Cardiac fibroblast (primary cell): ENCODE data around the gene FAIM2.

ENCODE experiments used
- DNase-seq, 2 donors: peaks; one replicate each; pipeline versions ENCODE4 v3.0.0 to v3.0.0-alpha.2; 2010; ENCODE audit warnings: low read depth in 2 of 2
- H3K4me3 ChIP-seq, 2 donors: replicated peaks in 1 of 2; 1 replicate in 1 of 2; 2 replicates in 1 of 2; pipeline ENCODE4 v1.5.1; 2011; ENCODE audit warnings: low read depth in 2 of 2, low read length in 2 of 2, mild to moderate bottlenecking in 2 of 2, moderate library complexity in 1 of 2
- TF ChIP-seq, protein P1 (sequence below): IDR thresholded peaks from one replicate; pipeline ENCODE4 v1.5.1; 2011; ENCODE audit warnings: low read depth, mild to moderate bottlenecking, low read length, inconsistent platforms

The FAIM2 gene

DNA sequence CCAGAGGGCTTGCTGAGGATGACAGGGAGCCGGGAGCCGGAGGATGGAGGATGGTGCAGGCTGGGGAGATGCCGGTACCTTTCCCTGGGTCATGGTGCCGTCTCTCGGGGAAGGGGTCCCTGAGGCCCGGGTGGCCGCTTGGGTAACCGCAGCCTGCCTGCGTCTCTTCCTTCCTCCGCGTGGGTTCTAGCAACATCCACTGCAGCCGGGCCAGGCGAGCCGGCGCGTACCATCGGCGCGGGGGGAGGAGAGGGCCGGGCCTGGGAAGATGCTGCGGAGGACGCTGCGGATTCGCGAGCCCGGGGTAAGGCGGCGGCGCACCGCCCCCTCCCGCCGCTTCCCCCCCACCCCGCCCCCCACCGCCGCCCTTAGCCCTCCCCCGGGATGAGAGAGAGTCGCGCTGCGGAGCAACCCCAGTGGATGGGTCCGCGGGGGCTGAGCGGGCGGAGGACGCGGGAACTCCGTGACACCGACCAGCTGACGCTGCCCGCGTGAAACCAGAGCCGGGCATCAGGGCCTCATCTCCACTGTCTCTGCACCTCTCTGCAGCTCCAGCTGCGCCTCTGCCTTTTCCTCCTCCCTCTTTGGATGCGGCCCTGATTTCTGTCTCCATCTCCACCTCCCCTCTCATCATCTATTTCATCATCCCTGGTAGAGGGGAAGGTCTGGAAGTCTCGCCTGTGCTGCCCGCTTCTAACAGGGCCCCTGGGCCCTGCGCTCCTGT lies at the start of gene FAIM2:
TSS of gene FAIM2 (minus strand) at position 201 of the 724 bp plus-strand sequence. CDS start at position 93, 108 bp downstream.
- TF ChIP-seq, protein P1, sequence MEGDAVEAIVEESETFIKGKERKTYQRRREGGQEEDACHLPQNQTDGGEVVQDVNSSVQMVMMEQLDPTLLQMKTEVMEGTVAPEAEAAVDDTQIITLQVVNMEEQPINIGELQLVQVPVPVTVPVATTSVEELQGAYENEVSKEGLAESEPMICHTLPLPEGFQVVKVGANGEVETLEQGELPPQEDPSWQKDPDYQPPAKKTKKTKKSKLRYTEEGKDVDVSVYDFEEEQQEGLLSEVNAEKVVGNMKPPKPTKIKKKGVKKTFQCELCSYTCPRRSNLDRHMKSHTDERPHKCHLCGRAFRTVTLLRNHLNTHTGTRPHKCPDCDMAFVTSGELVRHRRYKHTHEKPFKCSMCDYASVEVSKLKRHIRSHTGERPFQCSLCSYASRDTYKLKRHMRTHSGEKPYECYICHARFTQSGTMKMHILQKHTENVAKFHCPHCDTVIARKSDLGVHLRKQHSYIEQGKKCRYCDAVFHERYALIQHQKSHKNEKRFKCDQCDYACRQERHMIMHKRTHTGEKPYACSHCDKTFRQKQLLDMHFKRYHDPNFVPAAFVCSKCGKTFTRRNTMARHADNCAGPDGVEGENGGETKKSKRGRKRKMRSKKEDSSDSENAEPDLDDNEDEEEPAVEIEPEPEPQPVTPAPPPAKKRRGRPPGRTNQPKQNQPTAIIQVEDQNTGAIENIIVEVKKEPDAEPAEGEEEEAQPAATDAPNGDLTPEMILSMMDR = no peak
- DNase-seq = peak; percentile 42 to 86
- peak within 1 kb of the TSS; percentile 28 to 47 for H3K4me3 ChIP-seq

DNA sequence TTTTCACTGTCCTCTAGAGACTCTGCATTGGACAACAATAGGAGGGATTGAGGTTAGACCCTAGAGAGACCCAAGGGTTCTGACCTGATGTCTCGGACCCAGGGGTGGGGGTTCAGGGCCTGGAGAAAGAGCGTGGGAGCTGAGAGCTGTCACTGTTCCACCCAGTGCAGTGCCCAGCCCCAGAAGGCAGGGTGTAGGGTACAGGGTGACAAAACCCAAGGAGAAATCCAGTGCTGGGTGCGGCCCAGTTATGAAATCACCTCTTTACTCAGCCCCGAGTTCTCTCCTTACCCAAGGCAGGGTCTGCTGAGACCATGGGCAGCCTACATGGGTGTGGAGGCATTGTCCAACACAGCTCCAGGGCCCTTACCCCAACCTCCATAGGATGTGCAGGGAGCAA lies 49.5 kb upstream of the FAIM2 start:
- no peak for DNase-seq
- H3K4me3 ChIP-seq = no peak overlapping the region
- TF ChIP-seq, protein P1 = no peak

DNA sequence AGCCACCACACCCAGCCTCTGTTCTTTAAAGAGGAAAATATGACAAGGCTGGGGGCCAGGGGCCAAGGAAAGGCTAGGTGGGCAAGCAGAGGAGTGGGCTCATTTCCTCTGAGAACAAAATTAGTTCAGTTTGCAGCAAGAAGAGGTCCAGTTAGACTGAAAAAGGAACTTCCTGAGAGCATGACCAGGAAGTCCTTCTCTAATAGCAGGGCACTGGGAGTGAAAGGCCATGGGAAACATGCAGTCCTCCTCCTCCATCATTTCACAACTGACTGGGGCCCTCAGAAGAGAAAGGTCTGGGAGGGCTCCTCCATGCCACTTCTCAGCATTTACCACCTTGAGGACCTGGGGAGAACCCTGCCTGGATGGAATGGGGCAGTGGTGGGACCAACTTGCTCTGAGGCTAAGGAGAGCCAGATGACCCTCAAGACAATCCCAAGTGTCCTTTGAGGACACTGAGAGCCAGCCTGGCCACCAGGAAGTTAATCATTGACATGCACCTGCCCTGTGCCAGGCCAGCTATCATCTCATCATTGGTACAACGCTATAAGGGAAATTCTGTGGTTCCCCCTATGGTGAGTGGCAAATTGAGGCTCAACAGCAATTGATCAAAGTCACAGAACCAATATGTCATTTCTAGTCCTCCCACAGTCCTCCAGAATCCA lies 48.8 kb upstream of the FAIM2 start:
- TF ChIP-seq, protein P1 = no peak
- no peak overlapping the region for H3K4me3 ChIP-seq
- DNase-seq = no peak

DNA sequence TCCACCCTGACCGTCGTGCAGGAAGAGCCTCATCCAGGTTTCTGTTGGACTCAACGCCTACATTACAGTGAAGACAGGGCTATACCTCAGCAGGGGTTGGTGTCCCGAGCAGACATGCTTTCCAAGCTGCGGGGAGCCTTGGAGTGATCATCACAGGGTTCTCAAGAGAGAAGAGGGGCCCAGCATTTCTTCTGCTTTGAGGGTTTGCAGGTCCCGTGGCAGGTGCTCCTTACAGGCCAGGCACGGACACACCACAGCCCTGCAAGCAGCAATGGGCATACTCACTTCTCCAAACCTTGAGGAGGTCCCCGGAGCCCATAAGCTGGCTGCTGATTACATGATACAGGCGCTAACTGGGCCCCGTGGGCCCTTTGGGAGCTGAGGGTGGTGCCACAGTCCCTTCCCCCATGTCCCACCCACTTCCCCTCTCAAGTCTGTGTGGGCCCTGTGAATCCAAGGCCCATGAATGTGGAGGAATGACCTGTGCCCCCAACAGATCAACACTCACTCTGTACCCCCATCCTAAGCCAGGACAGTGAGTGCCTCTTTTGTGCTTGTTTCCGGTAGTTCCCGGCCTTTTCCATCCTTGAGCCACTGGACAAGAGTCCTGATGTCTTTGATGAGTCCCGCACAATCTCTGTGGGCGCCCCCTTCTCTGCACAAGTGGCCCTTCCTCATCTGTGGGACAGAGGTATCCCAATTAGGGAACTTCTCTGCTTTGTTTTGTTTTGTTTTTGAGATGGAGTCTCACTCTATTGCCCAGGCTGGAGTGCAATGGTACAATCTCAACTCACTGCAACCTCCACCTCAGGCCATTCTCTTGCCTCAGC lies 47.9 kb upstream of the FAIM2 start:
- no peak overlapping the region for H3K4me3 ChIP-seq
- TF ChIP-seq, protein P1 = no peak
- DNase-seq = no peak

DNA sequence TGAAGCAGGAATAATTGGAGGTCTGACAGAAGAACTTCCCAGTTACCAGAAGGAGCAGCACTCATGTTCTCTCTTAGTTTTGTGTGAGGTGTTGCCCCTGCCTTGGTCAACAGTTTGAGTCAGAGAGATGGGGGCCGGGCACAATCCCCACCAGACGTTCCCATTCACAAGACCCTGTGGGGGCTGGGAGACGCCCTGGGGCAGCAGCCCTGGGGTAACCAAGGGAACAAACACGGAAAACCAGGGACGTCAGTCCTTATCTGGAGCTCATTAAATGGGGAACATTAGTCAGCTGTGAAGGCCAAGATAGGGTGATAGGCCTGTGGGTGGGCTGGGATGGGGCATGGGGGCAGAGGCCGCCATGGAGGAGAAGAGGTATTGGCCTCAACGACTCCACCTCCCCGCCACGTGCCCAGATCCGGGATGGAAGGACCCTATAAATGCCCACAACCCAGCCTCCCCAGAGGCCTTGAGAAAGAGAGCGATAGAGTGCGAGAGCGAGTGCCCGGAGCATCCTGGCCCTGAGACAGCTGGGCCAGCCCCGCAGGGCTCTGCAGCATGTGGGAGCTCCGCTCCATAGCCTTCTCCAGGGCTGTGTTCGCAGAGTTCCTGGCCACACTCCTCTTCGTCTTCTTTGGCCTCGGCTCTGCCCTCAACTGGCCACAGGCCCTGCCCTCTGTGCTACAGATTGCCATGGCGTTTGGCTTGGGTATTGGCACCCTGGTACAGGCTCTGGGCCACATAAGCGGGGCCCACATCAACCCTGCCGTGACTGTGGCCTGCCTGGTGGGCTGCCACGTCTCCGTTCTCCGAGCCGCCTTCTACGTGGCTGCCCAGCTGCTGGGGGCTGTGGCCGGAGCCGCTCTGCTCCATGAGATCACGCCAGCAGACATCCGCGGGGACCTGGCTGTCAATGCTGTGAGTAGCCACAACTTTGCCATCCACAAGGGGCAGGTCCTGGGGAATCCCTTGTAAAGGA lies 46.9 kb upstream of the FAIM2 start, which contains the start of gene AQP2:
TSS of gene AQP2 (plus strand) at position 465 of the 979 bp plus-strand sequence. CDS start at position 559, 94 bp downstream.
- TF ChIP-seq, protein P1 = no peak
- DNase-seq = peak in 1 of 2 donors; percentile 64
- no peak within 1 kb of the TSS for H3K4me3 ChIP-seq

DNA sequence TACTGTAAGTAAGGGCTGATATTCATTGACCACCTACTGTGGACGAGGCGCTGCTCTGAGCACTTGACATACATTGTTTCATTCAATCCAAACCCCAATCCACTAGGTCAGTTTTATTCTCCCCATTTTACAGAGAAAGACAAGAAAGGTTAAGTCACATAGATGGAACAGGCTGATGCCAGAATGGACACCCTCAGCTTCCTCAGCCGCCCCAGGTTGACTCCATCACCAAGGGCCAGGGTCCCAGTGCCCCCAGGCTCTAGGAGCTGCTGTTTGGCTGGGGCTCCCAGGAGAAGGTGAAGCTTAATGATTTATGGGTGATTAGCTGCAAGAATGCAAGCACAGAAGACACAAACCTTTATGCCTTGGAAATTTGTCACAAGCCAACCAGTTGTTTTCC lies 46.2 kb upstream of the FAIM2 start:
- TF ChIP-seq, protein P1 = no peak
- H3K4me3 ChIP-seq = no peak overlapping the region
- no peak for DNase-seq
